ENCODE results near the gene MAS1L.

- TF ChIP-seq JUND (IDR thresholded peaks at IDR 0.05), result no peak
- TF ChIP-seq, protein P1, sequence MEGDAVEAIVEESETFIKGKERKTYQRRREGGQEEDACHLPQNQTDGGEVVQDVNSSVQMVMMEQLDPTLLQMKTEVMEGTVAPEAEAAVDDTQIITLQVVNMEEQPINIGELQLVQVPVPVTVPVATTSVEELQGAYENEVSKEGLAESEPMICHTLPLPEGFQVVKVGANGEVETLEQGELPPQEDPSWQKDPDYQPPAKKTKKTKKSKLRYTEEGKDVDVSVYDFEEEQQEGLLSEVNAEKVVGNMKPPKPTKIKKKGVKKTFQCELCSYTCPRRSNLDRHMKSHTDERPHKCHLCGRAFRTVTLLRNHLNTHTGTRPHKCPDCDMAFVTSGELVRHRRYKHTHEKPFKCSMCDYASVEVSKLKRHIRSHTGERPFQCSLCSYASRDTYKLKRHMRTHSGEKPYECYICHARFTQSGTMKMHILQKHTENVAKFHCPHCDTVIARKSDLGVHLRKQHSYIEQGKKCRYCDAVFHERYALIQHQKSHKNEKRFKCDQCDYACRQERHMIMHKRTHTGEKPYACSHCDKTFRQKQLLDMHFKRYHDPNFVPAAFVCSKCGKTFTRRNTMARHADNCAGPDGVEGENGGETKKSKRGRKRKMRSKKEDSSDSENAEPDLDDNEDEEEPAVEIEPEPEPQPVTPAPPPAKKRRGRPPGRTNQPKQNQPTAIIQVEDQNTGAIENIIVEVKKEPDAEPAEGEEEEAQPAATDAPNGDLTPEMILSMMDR (IDR thresholded peaks at IDR 0.05; ENCODE audit: low read depth, low read length, missing input control), result no peak
- TF ChIP-seq TAF1 (conservative IDR thresholded peaks at IDR 0.05), result no peak
- TF ChIP-seq REST (IDR thresholded peaks at IDR 0.05), result no peak
- TF ChIP-seq ATF3 (IDR thresholded peaks at IDR 0.05), result no peak
- no peak for TF ChIP-seq RAD21 (IDR thresholded peaks at IDR 0.05)
- no peak for TF ChIP-seq YY1 (IDR thresholded peaks at IDR 0.05)
- no peak for TF ChIP-seq GABPA (IDR thresholded peaks at IDR 0.05 in 1 of 2, conservative IDR thresholded peaks at IDR 0.05 in 1 of 2)
- no peak for TF ChIP-seq MAX (IDR thresholded peaks at IDR 0.05)
- TF ChIP-seq RXRA (IDR thresholded peaks at IDR 0.05), result no peak
- TF ChIP-seq FOXA2 (IDR thresholded peaks at IDR 0.05), result no peak
- TF ChIP-seq FOXA1 (IDR thresholded peaks at IDR 0.05), result no peak
These were observed 7.8 kb upstream of the MAS1L start for GRCh38 chr6:29495571-29495970.

All from liver (tissue), 3 donors.